WTC11 (cell line): ENCODE results near the gene DDOST. TPM values are rescaled to one million over a fixed set of nuclear protein-coding genes. Genes with fewer than 3 reads are reported as not detected.

ENCODE experiments used
- ATAC-seq: fragments of 200-7000 bp; cut with Tn5 transposase; 2 replicates; pipeline ENCODE4 v1.10.0; 2021; ENCODE audit warnings: mild to moderate bottlenecking, moderate library complexity
- CTCF ChIA-PET: fragments of 300-600 bp; sonication (Branson Sonifier 250); formaldehyde crosslinking; loops from one replicate; lab custom pipeline; 2021; ENCODE audit warnings: antibody characterized with exemption; lab: Charles Lee
- POLR2A ChIA-PET: fragments of 350-600 bp; sonication (Branson Sonifier 250); formaldehyde crosslinking; loops from one replicate; lab custom pipeline; 2021; ENCODE audit warnings: antibody characterized with exemption; lab: Charles Lee
- DNase-seq: peaks from one replicate; pipeline ENCODE4 v3.0.0; 2021; ENCODE audit warnings: low spot score
- H3K27ac Mint-ChIP-seq: 2 replicates; pipeline ENCODE4 v1.8.0; 2021; ENCODE audit warnings: mixed read lengths
- H3K27me3 Mint-ChIP-seq: 2 replicates; pipeline ENCODE4 v1.8.0; 2021; ENCODE audit warnings: low read depth, mild to moderate bottlenecking, moderate library complexity, mixed read lengths
- H3K36me3 Mint-ChIP-seq: 2 replicates; pipeline ENCODE4 v1.8.0; 2021; ENCODE audit warnings: mixed read lengths
- H3K4me1 Mint-ChIP-seq: 2 replicates; pipeline ENCODE4 v1.8.0; 2022; ENCODE audit warnings: mixed read lengths
- H3K4me3 Mint-ChIP-seq: 2 replicates; pipeline ENCODE4 v1.8.0; 2021; ENCODE audit warnings: mild to moderate bottlenecking, moderate library complexity, mixed read lengths
- H3K9me3 Mint-ChIP-seq: 2 replicates; pipeline ENCODE4 v1.8.0; 2021; ENCODE audit warnings: mixed read lengths
- CREM ChIP-seq: sonication (generic); formaldehyde crosslinking; IDR thresholded peaks from 2 replicates; pipeline ENCODE4 v1.8.1; 2022; ENCODE audit warnings: mild to moderate bottlenecking, missing genetic modification reagents, moderate library complexity
- E2F1 ChIP-seq: sonication (generic); formaldehyde crosslinking; IDR thresholded peaks from 2 replicates; pipeline ENCODE4 v1.8.0; 2022; ENCODE audit warnings: mild to moderate bottlenecking, missing genetic modification reagents
- ETV6 ChIP-seq: sonication (generic); formaldehyde crosslinking; IDR thresholded peaks from 2 replicates; pipeline ENCODE4 v1.8.1; 2022; ENCODE audit warnings: mild to moderate bottlenecking, missing genetic modification reagents
- FOXK1 ChIP-seq: sonication (generic); formaldehyde crosslinking; IDR thresholded peaks from 2 replicates; pipeline ENCODE4 v1.8.0; 2022; ENCODE audit warnings: mild to moderate bottlenecking, moderate library complexity, missing genetic modification reagents
- IRF2 ChIP-seq: sonication (generic); formaldehyde crosslinking; IDR thresholded peaks from 2 replicates; pipeline ENCODE4 v1.8.0; 2022; ENCODE audit warnings: low read depth, missing genetic modification reagents, borderline replicate concordance
- MAX ChIP-seq: sonication (generic); formaldehyde crosslinking; IDR thresholded peaks from 2 replicates; pipeline ENCODE4 v1.8.0; 2022; ENCODE audit warnings: mild to moderate bottlenecking, missing genetic modification reagents
- MXD4 ChIP-seq: fragments of 250-450 bp; sonication (Bioruptor Pico); IDR thresholded peaks from 2 replicates; pipeline ENCODE4 v1.8.0; 2021; ENCODE audit warnings: mild to moderate bottlenecking, moderate library complexity, borderline replicate concordance
- NFYB ChIP-seq: sonication (generic); formaldehyde crosslinking; conservative IDR thresholded peaks from 2 replicates; pipeline ENCODE4 v1.8.0; 2022; ENCODE audit warnings: low read depth, missing genetic modification reagents
- PRDM15 ChIP-seq: sonication (generic); formaldehyde crosslinking; IDR thresholded peaks from 2 replicates; pipeline ENCODE4 v1.8.0; 2022; ENCODE audit warnings: missing genetic modification reagents
- PREB ChIP-seq: sonication (generic); formaldehyde crosslinking; IDR thresholded peaks from 2 replicates; pipeline ENCODE4 v1.8.1; 2022; ENCODE audit warnings: mild to moderate bottlenecking, missing genetic modification reagents, moderate library complexity, borderline replicate concordance
- RELA ChIP-seq: sonication (generic); formaldehyde crosslinking; IDR thresholded peaks from 2 replicates; pipeline ENCODE4 v1.8.1; 2022; ENCODE audit warnings: missing genetic modification reagents, mild to moderate bottlenecking, borderline replicate concordance
- RORB ChIP-seq: fragments of 250-450 bp; sonication (Bioruptor Pico); IDR thresholded peaks from 2 replicates; pipeline ENCODE4 v1.9.0; 2021; ENCODE audit warnings: mild to moderate bottlenecking
- SMAD4 ChIP-seq: sonication (generic); formaldehyde crosslinking; IDR thresholded peaks from 2 replicates; pipeline ENCODE4 v1.8.0; 2022; ENCODE audit warnings: mild to moderate bottlenecking, missing genetic modification reagents
- STAT6 ChIP-seq: sonication (generic); formaldehyde crosslinking; conservative IDR thresholded peaks from 2 replicates; pipeline ENCODE4 v1.8.1; 2023; ENCODE audit warnings: mild to moderate bottlenecking, low read depth, missing genetic modification reagents, moderate library complexity
- TEAD4 ChIP-seq: sonication (generic); formaldehyde crosslinking; IDR thresholded peaks from 2 replicates; pipeline ENCODE4 v1.8.0; 2022; ENCODE audit warnings: mild to moderate bottlenecking, missing genetic modification reagents
- ZNF121 ChIP-seq: sonication (generic); formaldehyde crosslinking; IDR thresholded peaks from 2 replicates; pipeline ENCODE4 v1.8.0; 2023; ENCODE audit warnings: missing genetic modification reagents
- ZNF396 ChIP-seq: fragments of 250-450 bp; sonication (Bioruptor Pico); IDR thresholded peaks from 2 replicates; pipeline ENCODE4 v1.8.0; 2021; ENCODE audit warnings: mild to moderate bottlenecking, moderate library complexity, borderline replicate concordance
- ZNF416 ChIP-seq: fragments of 250-450 bp; sonication (Bioruptor Pico); IDR thresholded peaks from 2 replicates; pipeline ENCODE4 v1.9.0; 2021; ENCODE audit warnings: mild to moderate bottlenecking, inconsistent platforms
- total RNA-seq: library from RNA; stranded (reverse); gene quantifications from 3 replicates; pipeline ENCODE4 v1.2.3, GENCODE V29; 2021
- TF ChIP-seq, protein P1 (sequence below): sonication (generic); formaldehyde crosslinking; conservative IDR thresholded peaks from 2 replicates; pipeline ENCODE4 v1.8.1; 2022; ENCODE audit warnings: mild to moderate bottlenecking, missing genetic modification reagents
- TF ChIP-seq, protein P2 (sequence below): sonication (generic); formaldehyde crosslinking; IDR thresholded peaks from 2 replicates; pipeline ENCODE4 v1.8.1; 2023; ENCODE audit warnings: mild to moderate bottlenecking, missing genetic modification reagents, moderate library complexity

Gene DDOST
- total RNA-seq, 1 experiment from 2014 or later, result 300 TPM

DNA sequence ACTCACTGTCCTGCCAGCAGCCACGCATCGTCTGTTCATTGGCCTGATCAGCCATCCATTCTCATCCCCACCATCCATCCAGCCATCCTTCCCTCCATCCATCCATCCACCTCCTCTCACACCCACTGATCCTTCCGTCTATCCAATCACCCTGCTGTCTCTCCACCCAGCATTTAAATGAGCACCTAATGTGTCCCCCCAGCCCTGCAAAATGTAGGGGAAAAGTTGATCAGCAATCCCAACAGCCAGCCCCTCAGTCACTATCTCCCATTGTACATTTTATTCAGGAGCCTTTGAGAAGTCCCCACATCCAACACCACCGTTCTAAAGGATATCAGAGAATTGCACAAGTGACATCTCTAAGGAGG lies 11.1 kb upstream of the DDOST start (continued):
- TF ChIP-seq MAX (CRISPR knock-in tag) (no peak), FOXK1 (CRISPR knock-in tag) (no peak), MXD4 (CRISPR knock-in tag) (no peak), STAT6 (no peak)

- Mint-ChIP-seq H3K4me3 (no peak overlapping the region), H3K27me3 (no peaks in the 10 kb centered on the region), H3K36me3 (peaks cover 3% of the 10 kb centered on the region; the same call in 1 of the 2 replicates), H3K9me3 (peaks cover 5% of the 10 kb centered on the region), H3K27ac (no peak overlapping the region), H3K4me1 (no peaks in the 10 kb centered on the region)
- DNase-seq, result no peak
- TF ChIP-seq SMAD4 (CRISPR knock-in tag) (no peak), E2F1 (no peak), ETV6 (CRISPR knock-in tag) (no peak), ZNF121 (CRISPR knock-in tag) (no peak), CREM (CRISPR knock-in tag) (no peak), PREB (CRISPR knock-in tag) (no peak), TEAD4 (no peak), RELA (CRISPR knock-in tag) (no peak), NFYB (no peak), ZNF416 (CRISPR knock-in tag) (no peak), PRDM15 (CRISPR knock-in tag) (no peak), ZNF396 (CRISPR knock-in tag) (no peak), IRF2 (CRISPR knock-in tag) (no peak), RORB (CRISPR knock-in tag) (no peak)
- TF ChIP-seq, protein P1, sequence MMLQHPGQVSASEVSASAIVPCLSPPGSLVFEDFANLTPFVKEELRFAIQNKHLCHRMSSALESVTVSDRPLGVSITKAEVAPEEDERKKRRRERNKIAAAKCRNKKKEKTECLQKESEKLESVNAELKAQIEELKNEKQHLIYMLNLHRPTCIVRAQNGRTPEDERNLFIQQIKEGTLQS, result no peak
- TF ChIP-seq, protein P2, sequence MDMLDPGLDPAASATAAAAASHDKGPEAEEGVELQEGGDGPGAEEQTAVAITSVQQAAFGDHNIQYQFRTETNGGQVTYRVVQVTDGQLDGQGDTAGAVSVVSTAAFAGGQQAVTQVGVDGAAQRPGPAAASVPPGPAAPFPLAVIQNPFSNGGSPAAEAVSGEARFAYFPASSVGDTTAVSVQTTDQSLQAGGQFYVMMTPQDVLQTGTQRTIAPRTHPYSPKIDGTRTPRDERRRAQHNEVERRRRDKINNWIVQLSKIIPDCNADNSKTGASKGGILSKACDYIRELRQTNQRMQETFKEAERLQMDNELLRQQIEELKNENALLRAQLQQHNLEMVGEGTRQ (CRISPR knock-in tag), result no peak
- CTCF ChIA-PET, result no interaction called here
- no peak for ATAC-seq
- POLR2A ChIA-PET, result no interaction called here
Observed at GRCh38 chr1:20670936-20671335, 9.8 kb upstream of the DDOST start.
